D721Med (cell line): Measurements from ENCODE around the gene ST6GAL1.

Source experiments
- DNase-seq: peaks from one replicate; pipeline ENCODE4 v3.0.0; 2011; ENCODE audit warnings: low spot score; ENCODE audit not compliant: insufficient read length
- FAIRE-seq: peaks from 2 replicates; lab custom pipeline; 2011; peaks lifted over from hg19 to GRCh38; lab: Jason Lieb, UNC
- CTCF ChIP-seq: IDR thresholded peaks from 2 replicates; pipeline ENCODE4 v1.5.1; 2012; ENCODE audit warnings: mild to moderate bottlenecking, control low read depth; ENCODE audit not compliant: insufficient read depth; ENCODE audit errors: missing control alignments

The ST6GAL1 gene

GRCh38 chr3:187077537-187077936 lies 147.2 kb downstream of the ST6GAL1 start:
- TF ChIP-seq CTCF, result no peak
- FAIRE-seq (no peak), DNase-seq (no peak)

- FAIRE-seq (no peak), DNase-seq (no peak)
- TF ChIP-seq CTCF, result no peak
Measured at GRCh38 chr3:187079090-187080022, 149.0 kb downstream of the ST6GAL1 start.

- no peak for TF ChIP-seq CTCF
- FAIRE-seq (no peak), DNase-seq (no peak)
Measured at GRCh38 chr3:187080799-187081450, 150.6 kb downstream of the ST6GAL1 start.

GRCh38 chr3:187082758-187083375 lies 152.5 kb downstream of the ST6GAL1 start:
- DNase-seq (no peak), FAIRE-seq (no peak)
- TF ChIP-seq CTCF, result no peak

GRCh38 chr3:187084126-187084525 lies 153.8 kb downstream of the ST6GAL1 start:
- FAIRE-seq (no peak), DNase-seq (no peak)
- TF ChIP-seq CTCF, result no peak

DNA sequence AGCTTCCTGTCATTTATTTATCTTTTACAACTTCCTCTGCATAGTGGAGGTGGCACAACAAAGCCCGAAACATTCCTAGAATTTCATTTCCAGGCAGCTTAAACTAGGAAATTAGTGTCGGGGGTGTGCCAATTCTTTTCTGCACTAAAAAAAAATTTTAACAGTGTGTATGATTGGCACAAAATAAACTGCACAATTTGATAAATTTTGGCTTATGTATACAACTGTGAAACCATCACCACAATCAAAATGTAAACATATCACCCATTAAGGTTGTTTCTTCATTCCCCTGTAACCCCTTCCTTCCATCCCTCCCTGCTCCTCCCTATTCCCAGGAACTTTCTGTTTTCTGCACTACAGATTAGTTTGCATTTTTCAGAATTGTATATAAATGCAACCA lies 154.3 kb downstream of the ST6GAL1 start:
- DNase-seq, result no peak
- no peak for FAIRE-seq
- no peak for TF ChIP-seq CTCF
